H9 (cell line): ENCODE results near the gene TEDDM1. TPM values are rescaled to one million over a fixed set of nuclear protein-coding genes. Genes with fewer than 3 reads are reported as not detected.

Source experiments
- DNase-seq: peaks from one replicate; pipeline ENCODE4 v3.0.0-alpha.2; 2017
- H2AFZ ChIP-seq: one replicate; pipeline ENCODE4 v1.6.1; 2013; ENCODE audit warnings: mild to moderate bottlenecking, low read length, control low read depth, moderate library complexity
- H2AK5ac ChIP-seq: 2 replicates; pipeline ENCODE4 v1.6.1; 2013; ENCODE audit warnings: low read length, control low read depth, mixed read lengths; ENCODE audit not compliant: insufficient read length
- H2BK120ac ChIP-seq: one replicate; pipeline ENCODE4 v1.6.1; 2013; ENCODE audit warnings: low read depth, mild to moderate bottlenecking, low read length, control low read depth, inconsistent platforms; ENCODE audit not compliant: poor library complexity, severe bottlenecking
- H2BK12ac ChIP-seq: 2 replicates; pipeline ENCODE4 v1.6.1; 2013; ENCODE audit warnings: low read length, control low read depth, mixed read lengths, low read depth; ENCODE audit not compliant: insufficient read length
- H2BK15ac ChIP-seq: 2 replicates; pipeline ENCODE4 v1.6.1; 2013; ENCODE audit warnings: low read depth, low read length, control low read depth
- H2BK20ac ChIP-seq: one replicate; pipeline ENCODE4 v1.6.1; 2013; ENCODE audit warnings: low read depth, mild to moderate bottlenecking, low read length, control low read depth, inconsistent platforms; ENCODE audit not compliant: poor library complexity, severe bottlenecking
- H2BK5ac ChIP-seq: 2 replicates; pipeline ENCODE4 v1.6.1; 2013; ENCODE audit warnings: low read length, control low read depth, mixed read lengths; ENCODE audit not compliant: insufficient read length
- H3K14ac ChIP-seq: 2 replicates; pipeline ENCODE4 v1.6.1; 2013; ENCODE audit warnings: low read length, control low read depth; ENCODE audit not compliant: insufficient read depth
- H3K18ac ChIP-seq: 2 replicates; pipeline ENCODE4 v1.6.1; 2013; ENCODE audit warnings: low read depth, mild to moderate bottlenecking, mixed read lengths, low read length, control low read depth; ENCODE audit not compliant: insufficient read length
- H3K23ac ChIP-seq: 2 replicates; pipeline ENCODE4 v1.6.1; 2013; ENCODE audit warnings: low read length, control low read depth, mixed read lengths, low read depth; ENCODE audit not compliant: insufficient read length
- H3K23me2 ChIP-seq: 2 replicates; pipeline ENCODE4 v1.6.1; 2013; ENCODE audit warnings: low read depth, mild to moderate bottlenecking, mixed read lengths, low read length, control low read depth; ENCODE audit not compliant: insufficient read length, poor library complexity, severe bottlenecking
- H3K27ac ChIP-seq: 2 replicates; pipeline ENCODE4 v1.5.1; 2013; ENCODE audit warnings: low read length, control low read depth, mixed read lengths, low read depth; ENCODE audit not compliant: insufficient read length
- H3K27me3 ChIP-seq: 2 replicates; pipeline ENCODE4 v1.6.1; 2013; ENCODE audit warnings: low read length, control low read depth, inconsistent platforms; ENCODE audit not compliant: insufficient read depth
- H3K4ac ChIP-seq: 2 replicates; pipeline ENCODE4 v1.6.1; 2013; ENCODE audit warnings: low read depth, mild to moderate bottlenecking, control low read depth, inconsistent platforms, low read length, moderate library complexity
- H3K4me1 ChIP-seq: 2 replicates; pipeline ENCODE4 v1.6.1; 2013; ENCODE audit warnings: low read length, control low read depth, inconsistent platforms; ENCODE audit not compliant: insufficient read depth
- H3K4me2 ChIP-seq: 2 replicates; pipeline ENCODE4 v1.6.1; 2013; ENCODE audit warnings: low read length, control low read depth, mixed read lengths; ENCODE audit not compliant: insufficient read length, insufficient read depth
- H3K56ac ChIP-seq: 2 replicates; pipeline ENCODE4 v1.6.1; 2013; ENCODE audit warnings: low read depth, mild to moderate bottlenecking, mixed read lengths, low read length, control low read depth; ENCODE audit not compliant: insufficient read length
- H3K79me1 ChIP-seq: 2 replicates; pipeline ENCODE4 v1.6.1; 2013; ENCODE audit warnings: low read depth, mild to moderate bottlenecking, moderate library complexity, low read length, control low read depth, inconsistent platforms; ENCODE audit not compliant: insufficient read depth, poor library complexity, severe bottlenecking
- H3K79me2 ChIP-seq: 2 replicates; pipeline ENCODE4 v1.6.1; 2013; ENCODE audit warnings: low read length, control low read depth, inconsistent platforms; ENCODE audit not compliant: insufficient read depth
- H3K9ac ChIP-seq: 2 replicates; pipeline ENCODE4 v1.6.1; 2013; ENCODE audit warnings: low read length, control low read depth, mixed read lengths; ENCODE audit not compliant: insufficient read length; ENCODE audit errors: extremely low read depth
- H3K9me3 ChIP-seq: one replicate; pipeline ENCODE4 v1.6.1; 2013; ENCODE audit warnings: low read depth, low read length, inconsistent platforms; ENCODE audit not compliant: control insufficient read depth
- H3T11ph ChIP-seq: one replicate; pipeline ENCODE4 v1.6.1; 2013; ENCODE audit warnings: mild to moderate bottlenecking, low read length, control low read depth, inconsistent platforms
- H4K20me1 ChIP-seq: one replicate; pipeline ENCODE4 v1.6.1; 2013; ENCODE audit not compliant: control insufficient read depth, insufficient read length, insufficient read depth
- H4K5ac ChIP-seq: 2 replicates; pipeline ENCODE4 v1.6.1; 2013; ENCODE audit warnings: low read depth, mild to moderate bottlenecking, mixed read lengths, low read length, control low read depth; ENCODE audit not compliant: insufficient read length
- H4K8ac ChIP-seq: replicated peaks from 2 replicates; pipeline ENCODE4 v1.6.1; 2013; ENCODE audit warnings: low read length, control low read depth, mixed read lengths, low read depth; ENCODE audit not compliant: insufficient read length
- H4K91ac ChIP-seq: 2 replicates; pipeline ENCODE4 v1.6.1; 2013; ENCODE audit warnings: low read depth, mild to moderate bottlenecking, moderate library complexity, mixed read lengths, low read length, control low read depth; ENCODE audit not compliant: insufficient read length
- H3K27ac Mint-ChIP-seq, 3 experiments: 2 replicates in 2 of 3; 3 replicates in 1 of 3; pipeline ENCODE4 v1.8.0; 2020 to 2021; ENCODE audit warnings: mixed read lengths in 3 of 3, mild to moderate bottlenecking in 1 of 3, moderate library complexity in 1 of 3
- H3K27me3 Mint-ChIP-seq: 2 replicates; pipeline ENCODE4 v1.8.0; 2021; ENCODE audit warnings: low read depth, mild to moderate bottlenecking, moderate library complexity, mixed read lengths
- H3K36me3 Mint-ChIP-seq, 3 experiments: 2 replicates in 2 of 3; 3 replicates in 1 of 3; pipeline ENCODE4 v1.8.0; 2020 to 2021; ENCODE audit warnings: low read depth in 3 of 3, mixed read lengths in 3 of 3; ENCODE audit not compliant: insufficient read depth in 1 of 3
- H3K4me1 Mint-ChIP-seq, 2 experiments: 2 replicates each; pipeline ENCODE4 v1.8.0; 2020; ENCODE audit warnings: mixed read lengths in 2 of 2
- H3K4me3 Mint-ChIP-seq, 2 experiments: 2 replicates in 1 of 2; 3 replicates in 1 of 2; pipeline ENCODE4 v1.8.0; 2020 to 2021; ENCODE audit warnings: mild to moderate bottlenecking in 2 of 2, mixed read lengths in 2 of 2, moderate library complexity in 1 of 2
- H3K9me3 Mint-ChIP-seq, 2 experiments: 2 replicates in 1 of 2; 3 replicates in 1 of 2; pipeline ENCODE4 v1.8.0; 2020; ENCODE audit warnings: mild to moderate bottlenecking in 2 of 2, mixed read lengths in 2 of 2, moderate library complexity in 1 of 2
- WGBS: extraction: QIAGEN DNeasy Blood & Tissue Kit; methylation state at CpG from one replicate; pipeline ENCODE4 v1.1.7; 2013; ENCODE audit warnings: missing lambda C conversion rate, low lambda C conversion rate, mixed read lengths; ENCODE audit not compliant: insufficient read length; ENCODE audit errors: extremely low coverage; 5-methylcytosine and 5-hydroxymethylcytosine counted together
- total RNA-seq: library from RNA; stranded (reverse); gene quantifications from 2 replicates; pipeline ENCODE4 v1.2.1, GENCODE V29; 2021
- TF ChIP-seq, protein P1 (sequence below): fragments of 200-600 bp; sonication (generic); conservative IDR thresholded peaks from 3 replicates; pipeline ENCODE4 v1.8.0; 2021; ENCODE audit warnings: antibody characterized with exemption, mild to moderate bottlenecking

The TEDDM1 gene
- total RNA-seq, 1 experiment from 2014 or later: not detected

DNA sequence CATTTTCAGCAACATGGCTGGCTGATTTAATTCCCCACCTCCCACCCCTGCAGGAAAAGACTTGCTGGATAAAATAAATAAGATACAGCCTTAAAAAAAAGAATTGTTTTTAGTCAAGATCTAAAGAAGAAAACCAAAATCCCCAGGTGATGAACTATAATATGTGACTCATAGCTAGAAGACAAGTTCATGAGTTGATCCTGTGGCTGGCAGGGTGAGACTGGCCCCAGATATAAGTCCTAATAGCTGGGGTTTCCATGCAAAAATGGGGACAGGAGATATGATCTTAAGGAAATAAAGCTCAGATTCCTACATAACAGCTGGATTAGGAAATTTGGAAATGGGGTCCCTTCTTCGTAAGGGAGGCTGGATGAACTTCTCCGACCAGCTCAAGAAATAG is 27.6 kb upstream of the TEDDM1 start:
- no peaks in the 10 kb centered on the region for H3K79me1 ChIP-seq
- H3K4me1 Mint-ChIP-seq: peaks cover 5 to 8% of the 10 kb centered on the region in 2 experiments
- no peaks in the 10 kb centered on the region for H4K20me1 ChIP-seq
- H2AFZ ChIP-seq: no peak overlapping the region
- no peak for DNase-seq
- H3K23ac ChIP-seq: no peak overlapping the region
- no peak overlapping the region for H3K4me2 ChIP-seq
- H2BK5ac ChIP-seq: no peak overlapping the region
- no peak overlapping the region for H2BK12ac ChIP-seq
- H3K9ac ChIP-seq: no peak overlapping the region
- no peak overlapping the region for H3K27ac ChIP-seq
- H2BK120ac ChIP-seq: no peak overlapping the region
- H3K56ac ChIP-seq: no peak overlapping the region
- no peaks in the 10 kb centered on the region for H3K36me3 Mint-ChIP-seq
- no peak overlapping the region for H3T11ph ChIP-seq
- no peaks in the 10 kb centered on the region for H3K23me2 ChIP-seq
- H4K8ac ChIP-seq: no peak overlapping the region
- no peaks in the 10 kb centered on the region for H3K27me3 Mint-ChIP-seq
- no CpG with 5 or more reads among the region's 2 CpGs for WGBS
- TF ChIP-seq, protein P1, sequence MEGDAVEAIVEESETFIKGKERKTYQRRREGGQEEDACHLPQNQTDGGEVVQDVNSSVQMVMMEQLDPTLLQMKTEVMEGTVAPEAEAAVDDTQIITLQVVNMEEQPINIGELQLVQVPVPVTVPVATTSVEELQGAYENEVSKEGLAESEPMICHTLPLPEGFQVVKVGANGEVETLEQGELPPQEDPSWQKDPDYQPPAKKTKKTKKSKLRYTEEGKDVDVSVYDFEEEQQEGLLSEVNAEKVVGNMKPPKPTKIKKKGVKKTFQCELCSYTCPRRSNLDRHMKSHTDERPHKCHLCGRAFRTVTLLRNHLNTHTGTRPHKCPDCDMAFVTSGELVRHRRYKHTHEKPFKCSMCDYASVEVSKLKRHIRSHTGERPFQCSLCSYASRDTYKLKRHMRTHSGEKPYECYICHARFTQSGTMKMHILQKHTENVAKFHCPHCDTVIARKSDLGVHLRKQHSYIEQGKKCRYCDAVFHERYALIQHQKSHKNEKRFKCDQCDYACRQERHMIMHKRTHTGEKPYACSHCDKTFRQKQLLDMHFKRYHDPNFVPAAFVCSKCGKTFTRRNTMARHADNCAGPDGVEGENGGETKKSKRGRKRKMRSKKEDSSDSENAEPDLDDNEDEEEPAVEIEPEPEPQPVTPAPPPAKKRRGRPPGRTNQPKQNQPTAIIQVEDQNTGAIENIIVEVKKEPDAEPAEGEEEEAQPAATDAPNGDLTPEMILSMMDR: no peak
- H3K9me3 ChIP-seq: no peaks in the 10 kb centered on the region
- no peaks in the 10 kb centered on the region; the same call in 1 of the 2 replicates for H3K4me1 ChIP-seq
- H4K5ac ChIP-seq: no peak overlapping the region
- no peak overlapping the region for H3K14ac ChIP-seq
- H3K18ac ChIP-seq: no peak overlapping the region
- no peak overlapping the region for H2BK20ac ChIP-seq
- H4K91ac ChIP-seq: no peak overlapping the region
- H3K4ac ChIP-seq: no peak overlapping the region
- H2AK5ac ChIP-seq: no peak overlapping the region
- H3K9me3 Mint-ChIP-seq: no peaks in the 10 kb centered on the region
- H3K4me3 Mint-ChIP-seq: no peak overlapping the region
- no peak overlapping the region for H3K27ac Mint-ChIP-seq
- H2BK15ac ChIP-seq: no peak overlapping the region
- no peaks in the 10 kb centered on the region for H3K79me2 ChIP-seq
- H3K27me3 ChIP-seq: no peaks in the 10 kb centered on the region
